Mucosa of descending colon (tissue), 3 donors: Measurements from ENCODE around the gene RMI1. TPM values are rescaled to one million over a fixed set of nuclear protein-coding genes. Genes with fewer than 3 reads are reported as not detected.
"Not testable (repeated sequence)": the region's sequence is repeated elsewhere in the genome, so short reads cannot be mapped to it uniquely, and the experiment has no call there.

Experiments
- ATAC-seq: fragments of 200-7000 bp; cut with Tn5 transposase; one replicate; pipeline ENCODE4 v1.9.1; 2020; ENCODE audit warnings: mild to moderate bottlenecking, moderate library complexity
- DNase-seq, 3 donors: peaks; one replicate each; pipeline ENCODE4 v3.0.0-alpha.2; 2020
- H3K36me3 ChIP-seq: fragments of 200-600 bp; one replicate; pipeline ENCODE4 v1.8.0; 2021; ENCODE audit warnings: low read depth, mild to moderate bottlenecking
- H3K4me1 ChIP-seq: fragments of 200-600 bp; one replicate; pipeline ENCODE4 v1.8.0; 2021; ENCODE audit warnings: low read depth, mild to moderate bottlenecking
- H3K4me3 ChIP-seq: fragments of 200-600 bp; one replicate; pipeline ENCODE4 v1.8.0; 2021; ENCODE audit warnings: mild to moderate bottlenecking
- H3K9me3 ChIP-seq: fragments of 200-600 bp; one replicate; pipeline ENCODE4 v1.8.0; 2021; ENCODE audit warnings: mild to moderate bottlenecking
- intact Hi-C, 2 donors: fragments of 100-400 bp; cut with DNase I in 1 of 2; cut with micrococcal nuclease in 1 of 2; formaldehyde crosslinking; loops; one replicate each; pipeline versions ENCODE4 v1.11.0 to v1.11.1; 2022; cut with DNase I, micrococcal nuclease
- microRNA-seq: library from miRNA; unstranded; fragments of <30 nt; microRNA quantifications from one replicate; pipeline ENCODE4, GENCODE V29; 2019
- total RNA-seq, 3 donors: library from RNA; stranded (reverse); fragmentation: NEBNext Ultra II Directional in 2 of 3; extraction: Animal tissue kit (Norgen Biotek cat#: 25700) in 2 of 3; gene quantifications; one replicate each; pipeline versions ENCODE4 v1.2.1 to v1.2.4, GENCODE V29; 2021 to 2023
- TF ChIP-seq, protein P1 (sequence below): fragments of 200-600 bp; IDR thresholded peaks from one replicate; pipeline ENCODE4 v1.8.0; 2022; ENCODE audit warnings: antibody characterized with exemption, mild to moderate bottlenecking
- donor health status: DM: no; HTN: no; CAD: no; lungs with moderate emphysema.
- donor health status: DM: no; HTN: no; CAD: no.
- donor health status: DM: no; HTN: yes; CAD: no.

RMI1 gene
- total RNA-seq, 3 donors from 2014 or later: 7.0 to 15.6 (median 11.6) TPM

- Histone ChIP-seq H3K9me3 (no peaks in the 10 kb centered on the region), H3K4me1 (no peaks in the 10 kb centered on the region), H3K36me3 (no peaks in the 10 kb centered on the region), H3K4me3 (no peak overlapping the region)
- no peak for ATAC-seq
- TF ChIP-seq, protein P1, sequence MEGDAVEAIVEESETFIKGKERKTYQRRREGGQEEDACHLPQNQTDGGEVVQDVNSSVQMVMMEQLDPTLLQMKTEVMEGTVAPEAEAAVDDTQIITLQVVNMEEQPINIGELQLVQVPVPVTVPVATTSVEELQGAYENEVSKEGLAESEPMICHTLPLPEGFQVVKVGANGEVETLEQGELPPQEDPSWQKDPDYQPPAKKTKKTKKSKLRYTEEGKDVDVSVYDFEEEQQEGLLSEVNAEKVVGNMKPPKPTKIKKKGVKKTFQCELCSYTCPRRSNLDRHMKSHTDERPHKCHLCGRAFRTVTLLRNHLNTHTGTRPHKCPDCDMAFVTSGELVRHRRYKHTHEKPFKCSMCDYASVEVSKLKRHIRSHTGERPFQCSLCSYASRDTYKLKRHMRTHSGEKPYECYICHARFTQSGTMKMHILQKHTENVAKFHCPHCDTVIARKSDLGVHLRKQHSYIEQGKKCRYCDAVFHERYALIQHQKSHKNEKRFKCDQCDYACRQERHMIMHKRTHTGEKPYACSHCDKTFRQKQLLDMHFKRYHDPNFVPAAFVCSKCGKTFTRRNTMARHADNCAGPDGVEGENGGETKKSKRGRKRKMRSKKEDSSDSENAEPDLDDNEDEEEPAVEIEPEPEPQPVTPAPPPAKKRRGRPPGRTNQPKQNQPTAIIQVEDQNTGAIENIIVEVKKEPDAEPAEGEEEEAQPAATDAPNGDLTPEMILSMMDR: no peak
- intact Hi-C loops: no loop called here
- no peak for DNase-seq
These were observed 27.1 kb downstream of the RMI1 start for GRCh38 chr9:84007662-84008061.

DNA sequence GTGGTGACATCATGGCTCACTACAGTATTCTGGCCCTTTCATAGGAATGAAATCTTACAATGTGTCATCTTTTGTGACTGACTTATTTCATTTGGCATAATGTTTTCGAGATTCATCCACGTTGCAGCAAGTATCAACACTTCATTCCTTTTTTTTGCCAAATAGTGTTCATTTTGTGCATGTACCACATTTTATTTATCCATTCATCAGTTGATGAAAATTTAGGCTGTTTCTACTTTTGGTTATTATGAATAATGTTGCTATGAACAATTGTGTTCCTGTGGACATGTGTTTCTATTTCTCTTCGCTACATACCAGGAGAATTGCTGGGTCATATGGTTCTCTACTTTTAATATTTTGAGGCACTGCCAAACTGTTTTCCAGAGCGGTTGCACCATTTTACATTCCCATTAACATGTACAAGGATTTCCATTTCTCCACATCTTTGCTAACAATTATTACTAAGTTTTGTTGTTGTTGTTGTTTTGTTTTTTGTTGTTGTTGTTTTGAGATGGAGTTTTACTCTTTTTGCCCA is 43.5 kb downstream of the RMI1 start:
- no peak overlapping the region for H3K4me3 ChIP-seq
- DNase-seq (no peak), ATAC-seq (no peak)
- H3K4me1 ChIP-seq: no peaks in the 10 kb centered on the region
- TF ChIP-seq, protein P1: no peak
- no peaks in the 10 kb centered on the region for H3K9me3 ChIP-seq
- no peaks in the 10 kb centered on the region for H3K36me3 ChIP-seq
- intact Hi-C loops: no loop called here

DNA sequence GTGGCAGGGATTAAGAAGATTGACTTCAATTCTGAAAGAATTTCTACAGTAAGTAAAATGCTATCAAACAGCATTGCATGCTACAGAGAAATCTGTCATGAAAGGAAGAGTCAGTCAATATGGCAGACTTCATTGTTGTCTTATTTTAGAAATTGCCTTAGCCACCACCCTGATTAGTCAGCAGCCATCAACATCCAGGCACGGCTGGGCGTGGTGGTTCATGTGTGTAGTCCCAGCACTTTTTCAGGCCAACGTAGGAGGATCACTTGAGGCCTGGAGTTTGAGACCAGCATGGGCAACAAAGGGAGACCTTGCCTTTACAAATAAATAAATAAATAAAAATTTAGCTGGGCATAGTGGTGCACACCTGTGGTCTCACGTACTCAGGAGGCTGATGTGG is 46.6 kb downstream of the RMI1 start:
- TF ChIP-seq, protein P1: no peak
- H3K36me3 ChIP-seq: no peaks in the 10 kb centered on the region
- ATAC-seq (no peak), DNase-seq (no peak)
- no peak overlapping the region for H3K4me3 ChIP-seq
- H3K4me1 ChIP-seq: no peaks in the 10 kb centered on the region
- no peaks in the 10 kb centered on the region for H3K9me3 ChIP-seq
- intact Hi-C loops: no loop called here

DNA sequence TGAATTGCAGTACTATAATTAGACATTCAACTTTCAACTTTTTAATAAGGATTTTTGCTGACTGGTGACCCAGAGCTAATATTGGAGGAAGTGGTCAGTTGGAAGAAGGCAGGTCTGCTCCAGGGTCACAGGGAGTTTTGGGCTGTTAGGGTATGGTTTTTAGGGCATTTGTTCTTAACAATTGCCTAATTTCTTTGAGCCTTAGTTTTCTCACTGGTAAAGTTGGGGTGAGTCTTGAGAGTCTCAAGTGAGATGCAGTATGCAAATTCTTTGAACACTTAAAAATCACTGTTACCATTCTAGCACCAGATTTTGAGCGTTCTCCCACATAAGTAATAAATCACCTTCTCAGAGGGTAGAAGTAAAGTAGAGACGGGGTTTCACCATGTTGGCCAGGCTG is 50.9 kb downstream of the RMI1 start:
- TF ChIP-seq, protein P1: no peak
- intact Hi-C loops: no loop called here
- ATAC-seq (no peak), DNase-seq (no peak)
- no peak overlapping the region for H3K4me3 ChIP-seq
- H3K9me3 ChIP-seq: no peaks in the 10 kb centered on the region
- no peaks in the 10 kb centered on the region for H3K36me3 ChIP-seq
- H3K4me1 ChIP-seq: no peaks in the 10 kb centered on the region

DNA sequence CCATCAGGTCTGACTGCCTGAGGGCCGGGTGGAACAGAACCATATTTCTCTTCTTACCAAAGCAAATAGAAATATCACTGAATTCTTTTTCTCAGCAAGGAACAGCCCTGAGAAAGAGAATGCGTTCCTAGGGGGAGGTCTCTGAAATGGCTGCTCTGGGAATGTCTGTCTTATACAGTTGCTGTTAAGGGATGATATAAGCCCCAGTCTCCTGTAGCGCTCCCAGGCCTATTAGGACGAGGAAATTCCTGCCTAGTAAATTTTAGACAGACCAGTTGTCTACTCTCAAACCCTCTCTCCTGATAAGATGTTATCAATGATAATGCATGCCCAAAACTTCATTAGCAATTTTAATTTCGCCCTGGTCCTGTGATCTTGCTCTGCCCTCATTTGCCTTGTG is 61.3 kb downstream of the RMI1 start:
- ATAC-seq, H3K36me3 ChIP-seq, H3K4me3 ChIP-seq, H3K4me1 ChIP-seq, intact Hi-C loops, H3K9me3 ChIP-seq, DNase-seq: not testable (repeated sequence)

- H3K4me3 ChIP-seq: no peak overlapping the region
- ATAC-seq (no peak), DNase-seq (peak in 1 of 3 donors; percentile 9)
- intact Hi-C loops: no loop called here
- TF ChIP-seq, protein P1: no peak
- no peaks in the 10 kb centered on the region for H3K4me1 ChIP-seq
- no peaks in the 10 kb centered on the region for H3K36me3 ChIP-seq
- H3K9me3 ChIP-seq: peaks cover 9% of the 10 kb centered on the region
These were observed 65.0 kb downstream of the RMI1 start for GRCh38 chr9:84045481-84046097.

Small RNAs within 50 kb of the gene (microRNA-seq; reads per million reads assigned to microRNA genes)
- 214 reads per million, percentile 71 among the genes with 10 or more reads in this experiment for gene MIR7-1

Other genes with a start within 250 kb of the RMI1 start
- gene GKAP1, start 163.0 kb upstream of the RMI1 start, total RNA-seq: 10 to 100 TPM in 1 of 3 donors, 1 to 10 TPM in 2; 3.7 to 17.9 (median 3.9) TPM
- gene KIF27, start 59.4 kb upstream of the RMI1 start, total RNA-seq: 1 to 10 TPM; 3.9 to 8.2 (median 4.7) TPM
- 100 to 1,000 TPM; 386 to 461 (median 421) TPM for gene HNRNPK, start 590 bp upstream of the RMI1 start, total RNA-seq